ENCODE measurements around the gene PHC1.

Gene PHC1

DNA sequence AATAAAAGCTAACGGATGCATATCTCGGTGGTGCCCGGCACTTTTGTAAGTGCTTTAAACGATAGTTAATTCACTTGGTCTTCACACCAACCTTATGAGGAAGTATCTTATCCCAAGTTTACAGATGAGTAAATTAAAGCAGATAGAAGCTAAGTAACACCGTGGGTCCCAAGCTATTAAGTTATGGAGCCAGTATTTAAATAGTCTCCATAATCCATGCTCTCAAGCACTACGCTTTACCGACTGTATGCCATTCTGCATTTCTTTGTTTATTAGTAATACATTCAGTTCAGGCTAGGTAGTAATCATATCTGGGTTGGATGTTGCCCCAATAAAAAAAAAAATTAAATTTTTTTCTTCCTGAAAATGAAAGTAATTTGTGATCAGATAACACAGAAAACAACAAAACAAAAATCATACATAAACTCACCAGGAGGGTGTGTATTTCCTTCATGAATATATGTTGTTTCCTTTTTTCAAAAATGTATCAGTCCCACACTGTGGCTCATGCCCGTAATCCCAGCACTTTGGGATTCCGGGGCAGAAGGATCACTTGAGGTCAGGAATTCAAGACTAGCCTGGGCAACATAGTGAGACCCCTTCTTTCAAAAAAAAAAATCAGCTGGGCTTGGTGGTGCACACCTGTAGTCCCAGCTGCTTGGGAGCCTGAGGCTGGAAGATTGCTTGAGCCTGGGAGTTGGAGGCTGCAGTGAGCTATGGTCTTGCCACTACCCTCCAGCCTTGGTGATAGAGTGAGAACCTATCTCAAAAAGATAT, 36.6 kb downstream of the PHC1 start:
- no peak for FAIRE-seq

DNA sequence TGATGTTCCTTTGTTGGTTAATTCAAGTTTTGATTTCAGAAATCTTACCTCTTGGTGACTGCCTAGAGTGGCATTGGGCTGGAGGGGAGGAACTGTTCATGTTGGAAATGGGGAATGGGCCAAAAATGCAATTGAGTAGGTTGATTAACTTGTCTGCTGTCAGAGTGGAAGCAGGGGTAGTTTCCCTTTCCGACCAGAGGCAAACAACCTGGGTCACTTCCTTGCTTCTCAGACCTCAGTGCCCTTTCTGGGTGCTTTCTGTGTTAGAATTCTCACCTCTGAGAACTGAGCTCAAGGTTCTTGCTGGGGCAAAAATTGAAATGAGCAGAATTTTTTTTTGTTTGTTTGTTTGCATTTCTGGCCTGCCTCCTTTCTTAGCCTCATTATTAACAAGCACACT, 37.4 kb downstream of the PHC1 start:
- no peak for FAIRE-seq

GRCh38 chr12:8953773-8954402, 39.6 kb downstream of the PHC1 start:
- FAIRE-seq, result no peak

DNA sequence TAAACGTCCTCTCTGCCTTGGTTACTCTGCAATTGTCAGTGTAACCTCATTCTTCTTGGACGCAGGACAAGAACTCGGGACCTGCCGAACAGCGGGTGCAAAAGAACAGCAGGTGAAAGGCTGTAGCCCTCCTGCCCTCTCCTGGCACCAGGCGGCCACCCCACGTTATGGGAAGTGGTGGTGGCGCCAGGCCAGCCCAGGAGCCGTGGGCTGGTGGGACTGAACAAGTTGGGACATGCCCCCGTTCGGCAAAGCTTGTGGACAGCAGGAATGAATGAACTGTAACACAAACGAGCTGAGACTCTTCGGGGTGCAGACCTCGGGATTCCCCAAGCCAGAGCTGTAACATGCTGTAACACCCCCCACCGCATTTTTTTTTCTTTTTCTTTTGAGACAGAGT, 41.8 kb downstream of the PHC1 start:
- FAIRE-seq, result no peak

DNA sequence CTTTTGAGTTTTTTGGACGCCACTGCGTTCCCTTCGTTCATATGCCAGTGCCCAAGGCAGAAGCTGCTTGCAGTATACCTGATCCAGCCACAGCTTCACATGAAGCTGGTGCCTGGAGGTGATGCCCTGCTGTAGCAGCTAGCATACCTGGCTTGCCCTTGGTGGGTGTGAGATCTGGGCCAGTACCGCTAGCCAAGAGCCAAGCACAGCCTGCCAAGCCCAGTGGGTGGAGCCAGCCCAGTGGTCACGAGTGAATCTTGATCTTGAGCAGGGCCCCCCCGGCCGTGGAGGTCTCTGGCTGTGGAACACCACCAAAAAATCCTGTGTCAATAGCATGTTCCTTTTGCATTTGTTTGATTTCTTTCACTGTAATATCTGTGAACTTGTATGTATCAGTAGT, 42.5 kb downstream of the PHC1 start:
- FAIRE-seq, result no peak

DNA sequence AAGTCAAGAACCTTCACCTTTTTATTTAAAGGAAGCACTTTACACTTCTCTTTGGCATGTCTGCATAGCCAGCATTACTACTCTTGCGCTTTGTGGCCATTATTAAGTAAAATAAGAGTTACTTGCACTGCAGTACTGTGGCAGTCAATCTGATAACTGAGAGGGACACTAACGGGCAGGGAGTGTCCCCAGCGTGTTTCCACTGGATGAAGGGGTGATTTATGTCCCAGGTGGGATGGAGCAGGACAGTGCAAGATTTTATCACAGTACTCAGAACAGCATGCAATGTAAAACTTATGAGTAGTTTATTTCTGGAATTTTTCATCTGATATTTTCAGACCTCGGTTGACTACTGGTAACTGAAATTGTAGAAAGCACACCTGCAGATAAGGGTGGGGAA, 43.3 kb downstream of the PHC1 start:
- no peak for FAIRE-seq

- no peak for FAIRE-seq
Observed at GRCh38 chr12:8958066-8958465, 43.8 kb downstream of the PHC1 start.

DNA sequence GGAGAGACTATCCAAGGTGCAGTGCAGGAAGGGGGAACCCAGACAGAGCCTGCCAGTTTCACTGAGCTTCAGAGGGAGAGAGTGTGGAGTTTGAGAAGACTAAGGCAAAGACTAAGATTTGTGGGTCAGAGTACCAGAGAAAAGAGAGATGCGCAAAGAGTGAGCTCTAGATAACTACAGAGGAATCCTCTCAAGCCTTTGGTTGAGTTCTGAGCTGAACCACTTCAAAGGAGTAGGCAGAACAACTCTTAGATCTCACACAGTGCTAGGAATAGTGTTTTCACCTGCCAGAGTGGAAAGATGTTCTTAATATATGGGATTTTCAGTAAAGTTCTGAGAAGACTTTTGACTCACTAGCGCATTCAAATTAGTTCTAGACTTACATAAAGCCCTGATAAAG, 45.9 kb downstream of the PHC1 start:
- FAIRE-seq, result no peak

GRCh38 chr12:8968761-8969160, 54.5 kb downstream of the PHC1 start:
- FAIRE-seq, result no peak

- FAIRE-seq, result no peak
Observed at GRCh38 chr12:8969861-8970411, 55.6 kb downstream of the PHC1 start.

GRCh38 chr12:8970432-8970831, 56.1 kb downstream of the PHC1 start:
- FAIRE-seq, result no peak

DNA sequence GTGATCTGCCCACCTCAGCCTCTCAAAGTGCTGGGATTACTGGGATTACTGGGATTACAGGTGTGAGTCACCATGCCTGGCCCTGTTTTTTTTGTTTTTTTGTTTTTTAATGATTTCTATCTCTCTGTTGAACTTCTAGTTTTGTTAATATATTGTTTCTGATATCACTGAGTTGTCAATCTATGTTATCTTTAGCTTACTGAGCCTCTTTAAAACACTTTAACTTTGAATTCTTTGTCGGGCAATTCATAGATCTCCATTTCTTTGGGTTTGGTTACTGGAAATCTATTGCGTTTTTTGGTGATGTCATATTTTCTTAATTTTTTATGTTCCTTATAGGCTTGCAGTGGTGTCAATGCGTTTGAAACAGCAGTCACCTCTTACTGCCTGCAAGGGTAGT, 65.8 kb downstream of the PHC1 start:
- FAIRE-seq, result no peak

GRCh38 chr12:8985213-8985754, 71.0 kb downstream of the PHC1 start:
- FAIRE-seq, result no peak

DNA sequence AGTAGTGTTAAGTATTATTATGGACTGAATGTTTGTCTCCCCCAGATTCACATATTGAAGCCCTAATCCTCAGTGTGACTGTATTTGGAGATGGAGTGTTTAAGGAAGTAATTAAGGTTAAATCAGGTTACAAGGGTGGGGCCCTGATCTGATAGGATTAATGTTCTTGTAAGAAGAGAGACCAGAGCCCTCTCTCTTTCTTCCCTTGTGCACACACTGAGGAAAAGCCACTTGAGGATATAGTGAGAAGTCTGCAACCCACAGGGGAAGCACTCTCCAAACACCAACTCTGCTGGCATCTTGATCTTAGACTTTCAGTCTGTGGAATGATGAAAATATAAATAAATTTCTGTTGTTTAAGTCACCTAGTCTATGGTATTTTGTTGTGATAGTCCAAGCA, 72.9 kb downstream of the PHC1 start:
- no peak for FAIRE-seq

DNA sequence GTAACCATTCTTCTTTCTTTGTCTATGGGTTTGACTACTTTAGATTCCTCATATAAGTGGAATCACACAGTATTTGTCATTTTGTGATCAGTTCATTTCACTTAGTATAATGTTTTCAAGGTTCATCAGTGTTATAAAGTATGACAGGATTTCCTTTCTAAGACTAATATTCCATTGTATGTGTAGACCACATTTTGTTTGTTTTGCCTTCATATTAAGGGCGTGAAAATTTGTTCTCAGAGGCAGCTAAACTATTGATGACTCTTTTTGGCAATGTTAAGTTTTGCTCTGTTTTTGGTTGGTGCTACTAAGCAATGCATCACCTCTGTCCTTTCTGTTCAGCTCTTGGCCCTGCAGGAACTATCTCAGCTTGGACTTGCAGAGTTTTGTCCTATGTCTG, 73.4 kb downstream of the PHC1 start:
- no peak for FAIRE-seq

DNA sequence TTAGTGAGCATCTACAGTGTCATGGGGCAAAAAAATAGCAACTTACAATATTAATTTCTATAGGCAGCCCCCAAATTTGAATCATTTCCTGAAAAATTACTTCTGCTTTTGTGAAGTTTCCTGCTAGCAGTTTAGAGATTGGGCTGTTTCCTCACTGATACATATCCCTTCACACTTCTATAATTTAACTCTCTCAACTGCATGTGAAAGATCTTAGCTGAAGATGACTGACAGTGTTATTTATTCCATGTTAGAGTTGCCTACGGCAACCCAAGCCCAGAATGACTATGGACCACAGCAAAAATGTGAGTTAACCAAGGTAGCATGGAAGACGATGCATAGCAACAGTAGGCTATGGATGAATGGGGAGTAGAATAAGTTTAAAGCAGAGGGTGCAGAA, 75.1 kb downstream of the PHC1 start, which contains the start of gene KLRG1:
Gene KLRG1 (plus strand): TSS at position 134 of the 400 bp plus-strand sequence. CDS start 90 bp downstream, at position 224.
- no peak for FAIRE-seq

All from colon (tissue), 2 donors.